ENCODE data around the gene CTNNA3.

- TF ChIP-seq CTCF (IDR thresholded peaks at IDR 0.05; ENCODE audit: insufficient read depth, low read length, poor library complexity, severe bottlenecking) = no peak
- no peak for TF ChIP-seq EZH2phosphoT487 (conservative IDR thresholded peaks at IDR 0.05; ENCODE audit: low read length)
These were observed 1646.7 kb downstream of the CTNNA3 start for GRCh38 chr10:66049335-66049734.
